Measurements from ENCODE around the gene ITPR3. TPM values are rescaled to one million over a fixed set of nuclear protein-coding genes. Genes with fewer than 3 reads are reported as not detected.
"Not testable (repeated sequence)": the region's sequence is repeated elsewhere in the genome, so short reads cannot be mapped to it uniquely, and the experiment has no call there.

The ITPR3 gene
- total RNA-seq, 1 donor from 2014 or later: 4.7 TPM

GRCh38 chr6:33622456-33623431 is 1.6 kb downstream of the ITPR3 start:
- Histone ChIP-seq H3K9ac (ENCODE audit: low read depth in 1 of 3, low read length in 3 of 3) (peak overlapping the region in 1 of 3 donors; percentile 57), H3K36me3 (ENCODE audit: control insufficient read depth in 3 of 3, insufficient read depth in 3 of 3, low read length in 3 of 3) (no peaks in the 10 kb centered on the region), H3K4me3 (ENCODE audit: low read length in 3 of 3) (peak overlapping the region in 2 of 3 donors; percentile 24 to 68), H3K4me1 (ENCODE audit: control insufficient read depth in 3 of 3, insufficient read depth in 3 of 3, low read length in 3 of 3) (peaks cover 18 to 21% (median 19%) of the 10 kb centered on the region in 3 donors), H3K27me3 (ENCODE audit: control insufficient read depth in 3 of 3, insufficient read depth in 3 of 3, low read length in 3 of 3) (peaks cover 0 to 9% (median 0%) of the 10 kb centered on the region in 3 donors), H3K27ac (ENCODE audit: low read depth, low read length) (peak overlapping the region; percentile 28), H3K9me3 (ENCODE audit: control insufficient read depth in 3 of 3, low read length in 3 of 3) (no peaks in the 10 kb centered on the region)

GRCh38 chr6:33623895-33624381 is 2.8 kb downstream of the ITPR3 start:
- Histone ChIP-seq H3K4me3 (ENCODE audit: low read length in 3 of 3) (no peak overlapping the region), H3K4me1 (ENCODE audit: control insufficient read depth in 3 of 3, insufficient read depth in 3 of 3, low read length in 3 of 3) (peaks cover 18 to 21% (median 19%) of the 10 kb centered on the region in 3 donors), H3K9me3 (ENCODE audit: control insufficient read depth in 3 of 3, low read length in 3 of 3) (no peaks in the 10 kb centered on the region), H3K9ac (ENCODE audit: low read depth in 1 of 3, low read length in 3 of 3) (no peak overlapping the region), H3K27me3 (ENCODE audit: control insufficient read depth in 3 of 3, insufficient read depth in 3 of 3, low read length in 3 of 3) (peaks cover 0 to 9% (median 0%) of the 10 kb centered on the region in 3 donors), H3K27ac (ENCODE audit: low read depth, low read length) (no peak overlapping the region), H3K36me3 (ENCODE audit: control insufficient read depth in 3 of 3, insufficient read depth in 3 of 3, low read length in 3 of 3) (no peaks in the 10 kb centered on the region)

GRCh38 chr6:33624856-33625255 is 3.7 kb downstream of the ITPR3 start:
- Histone ChIP-seq H3K27me3 (ENCODE audit: control insufficient read depth in 3 of 3, insufficient read depth in 3 of 3, low read length in 3 of 3) (peaks cover 0 to 9% (median 0%) of the 10 kb centered on the region in 3 donors), H3K9ac (ENCODE audit: low read depth in 1 of 3, low read length in 3 of 3) (no peak overlapping the region), H3K36me3 (ENCODE audit: control insufficient read depth in 3 of 3, insufficient read depth in 3 of 3, low read length in 3 of 3) (no peaks in the 10 kb centered on the region), H3K4me3 (ENCODE audit: low read length in 3 of 3) (no peak overlapping the region), H3K27ac (ENCODE audit: low read depth, low read length) (no peak overlapping the region), H3K4me1 (ENCODE audit: control insufficient read depth in 3 of 3, insufficient read depth in 3 of 3, low read length in 3 of 3) (peaks cover 13 to 20% (median 17%) of the 10 kb centered on the region in 3 donors), H3K9me3 (ENCODE audit: control insufficient read depth in 3 of 3, low read length in 3 of 3) (no peaks in the 10 kb centered on the region)

- Histone ChIP-seq H3K4me1 (ENCODE audit: control insufficient read depth in 3 of 3, insufficient read depth in 3 of 3, low read length in 3 of 3) (peaks cover 6 to 9% (median 8%) of the 10 kb centered on the region in 3 donors), H3K27me3 (ENCODE audit: control insufficient read depth in 3 of 3, insufficient read depth in 3 of 3, low read length in 3 of 3) (no peaks in the 10 kb centered on the region), H3K27ac (ENCODE audit: low read depth, low read length) (no peak overlapping the region), H3K9ac (ENCODE audit: low read depth in 1 of 3, low read length in 3 of 3) (no peak overlapping the region), H3K36me3 (ENCODE audit: control insufficient read depth in 3 of 3, insufficient read depth in 3 of 3, low read length in 3 of 3) (no peaks in the 10 kb centered on the region), H3K4me3 (ENCODE audit: low read length in 3 of 3) (no peak overlapping the region), H3K9me3 (ENCODE audit: control insufficient read depth in 3 of 3, low read length in 3 of 3) (no peaks in the 10 kb centered on the region)
These were observed 6.8 kb downstream of the ITPR3 start for GRCh38 chr6:33627876-33628275.

- H3K4me3 ChIP-seq (ENCODE audit: low read length in 3 of 3): no peak overlapping the region
- peaks cover 10 to 14% (median 11%) of the 10 kb centered on the region in 3 donors for H3K4me1 ChIP-seq (ENCODE audit: control insufficient read depth in 3 of 3, insufficient read depth in 3 of 3, low read length in 3 of 3)
- no peak overlapping the region for H3K27ac ChIP-seq (ENCODE audit: low read depth, low read length)
- H3K9ac ChIP-seq (ENCODE audit: low read depth in 1 of 3, low read length in 3 of 3): no peak overlapping the region
- no peaks in the 10 kb centered on the region for H3K9me3 ChIP-seq (ENCODE audit: control insufficient read depth in 3 of 3, low read length in 3 of 3)
- H3K36me3 ChIP-seq (ENCODE audit: control insufficient read depth in 3 of 3, insufficient read depth in 3 of 3, low read length in 3 of 3): no peaks in the 10 kb centered on the region
- H3K27me3 ChIP-seq (ENCODE audit: control insufficient read depth in 3 of 3, insufficient read depth in 3 of 3, low read length in 3 of 3): no peaks in the 10 kb centered on the region
These were observed 7.4 kb downstream of the ITPR3 start for GRCh38 chr6:33628401-33628964.

- peaks cover 16 to 27% (median 24%) of the 10 kb centered on the region in 3 donors for H3K4me1 ChIP-seq (ENCODE audit: control insufficient read depth in 3 of 3, insufficient read depth in 3 of 3, low read length in 3 of 3)
- H3K27ac ChIP-seq (ENCODE audit: low read depth, low read length): no peak overlapping the region
These were observed 8.9 kb downstream of the ITPR3 start for GRCh38 chr6:33630014-33630413.

GRCh38 chr6:33631521-33631920 is 10.4 kb downstream of the ITPR3 start:
- not testable (repeated sequence) for H3K27ac ChIP-seq (ENCODE audit: low read depth, low read length); H3K9ac ChIP-seq (ENCODE audit: low read depth in 1 of 3, low read length in 3 of 3); H3K27me3 ChIP-seq (ENCODE audit: control insufficient read depth in 3 of 3, insufficient read depth in 3 of 3, low read length in 3 of 3); H3K4me3 ChIP-seq (ENCODE audit: low read length in 3 of 3); H3K36me3 ChIP-seq (ENCODE audit: control insufficient read depth in 3 of 3, insufficient read depth in 3 of 3, low read length in 3 of 3); H3K9me3 ChIP-seq (ENCODE audit: control insufficient read depth in 3 of 3, low read length in 3 of 3)
- peaks cover 16 to 27% (median 24%) of the 10 kb centered on the region in 3 donors for H3K4me1 ChIP-seq (ENCODE audit: control insufficient read depth in 3 of 3, insufficient read depth in 3 of 3, low read length in 3 of 3)

More at GRCh38 chr6:33630014-33630413, 8.9 kb downstream of the ITPR3 start:
- no peaks in the 10 kb centered on the region for H3K27me3 ChIP-seq (ENCODE audit: control insufficient read depth in 3 of 3, insufficient read depth in 3 of 3, low read length in 3 of 3)
- H3K9ac ChIP-seq (ENCODE audit: low read depth in 1 of 3, low read length in 3 of 3): no peak overlapping the region
- H3K4me3 ChIP-seq (ENCODE audit: low read length in 3 of 3): no peak overlapping the region
- H3K36me3 ChIP-seq (ENCODE audit: control insufficient read depth in 3 of 3, insufficient read depth in 3 of 3, low read length in 3 of 3): no peaks in the 10 kb centered on the region
- H3K9me3 ChIP-seq (ENCODE audit: control insufficient read depth in 3 of 3, low read length in 3 of 3): no peaks in the 10 kb centered on the region

- no peaks in the 10 kb centered on the region for H3K9me3 ChIP-seq (ENCODE audit: control insufficient read depth in 3 of 3, low read length in 3 of 3)
- H3K4me1 ChIP-seq (ENCODE audit: control insufficient read depth in 3 of 3, insufficient read depth in 3 of 3, low read length in 3 of 3): peaks cover 16 to 27% (median 24%) of the 10 kb centered on the region in 3 donors
- no peak overlapping the region for H3K27ac ChIP-seq (ENCODE audit: low read depth, low read length)
- no peak overlapping the region for H3K4me3 ChIP-seq (ENCODE audit: low read length in 3 of 3)
- no peaks in the 10 kb centered on the region for H3K36me3 ChIP-seq (ENCODE audit: control insufficient read depth in 3 of 3, insufficient read depth in 3 of 3, low read length in 3 of 3)
- no peak overlapping the region for H3K9ac ChIP-seq (ENCODE audit: low read depth in 1 of 3, low read length in 3 of 3)
- H3K27me3 ChIP-seq (ENCODE audit: control insufficient read depth in 3 of 3, insufficient read depth in 3 of 3, low read length in 3 of 3): no peaks in the 10 kb centered on the region
These were observed 10.9 kb downstream of the ITPR3 start for GRCh38 chr6:33631971-33632557.

- Histone ChIP-seq H3K4me3 (ENCODE audit: low read length in 3 of 3) (peak overlapping the region in 1 of 3 donors; percentile 58), H3K27me3 (ENCODE audit: control insufficient read depth in 3 of 3, insufficient read depth in 3 of 3, low read length in 3 of 3) (no peaks in the 10 kb centered on the region), H3K4me1 (ENCODE audit: control insufficient read depth in 3 of 3, insufficient read depth in 3 of 3, low read length in 3 of 3) (peaks cover 16 to 27% (median 24%) of the 10 kb centered on the region in 3 donors), H3K36me3 (ENCODE audit: control insufficient read depth in 3 of 3, insufficient read depth in 3 of 3, low read length in 3 of 3) (no peaks in the 10 kb centered on the region), H3K27ac (ENCODE audit: low read depth, low read length) (no peak overlapping the region), H3K9ac (ENCODE audit: low read depth in 1 of 3, low read length in 3 of 3) (no peak overlapping the region), H3K9me3 (ENCODE audit: control insufficient read depth in 3 of 3, low read length in 3 of 3) (no peaks in the 10 kb centered on the region)
These were observed 11.5 kb downstream of the ITPR3 start for GRCh38 chr6:33632558-33633039.

Data from skeletal muscle tissue (tissue), 4 donors.